Measurements from ENCODE around the gene NPY4R2. TPM values are rescaled to one million over a fixed set of nuclear protein-coding genes. Genes with fewer than 3 reads are reported as not detected.
"Not testable (repeated sequence)": the region's sequence is repeated elsewhere in the genome, so short reads cannot be mapped to it uniquely, and the experiment has no call there.

NPY4R2 gene
- total RNA-seq, 1 donor from 2014 or later, result not detected

DNA sequence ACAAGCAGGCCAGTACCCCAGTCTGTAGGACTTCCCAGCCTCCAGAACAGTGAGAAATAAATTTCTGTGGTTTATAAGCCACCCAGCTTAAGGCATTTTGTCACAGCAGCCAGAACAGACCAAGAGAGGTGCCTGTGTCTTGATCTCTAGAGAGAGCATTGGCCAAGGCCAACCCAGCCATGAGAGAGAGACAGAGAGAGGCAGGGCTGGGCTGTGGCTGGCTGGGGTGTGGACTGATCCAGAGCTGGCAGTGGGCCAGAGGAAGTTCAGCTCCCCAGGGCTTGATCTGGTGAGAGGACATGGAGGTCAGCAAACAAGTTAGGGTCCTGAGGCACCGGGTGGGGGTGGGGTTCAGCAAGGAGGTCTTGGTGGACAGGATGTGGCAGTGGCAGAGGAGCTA is 14.4 kb downstream of the NPY4R2 start:
- not testable (repeated sequence) for DNase-seq (ENCODE audit: low spot score)

DNA sequence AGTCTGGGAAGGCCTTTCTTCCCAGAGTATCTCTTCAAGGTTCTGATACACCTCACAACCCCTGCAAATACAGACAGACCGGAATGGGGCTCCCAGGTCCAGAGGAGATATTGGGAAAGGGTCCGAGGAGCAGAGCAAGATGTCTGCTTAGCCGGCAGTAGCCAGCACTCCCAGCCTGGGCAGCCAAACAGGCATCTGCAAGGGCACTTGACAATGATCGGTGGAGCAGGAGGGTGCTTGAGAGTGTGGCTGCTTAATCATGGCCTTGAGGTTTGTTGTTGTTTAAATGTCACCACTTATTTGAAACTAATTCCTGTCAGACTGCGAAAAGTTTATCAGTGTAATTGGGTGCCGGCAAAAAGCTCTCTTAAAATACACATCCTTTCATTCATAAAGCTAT is 15.0 kb downstream of the NPY4R2 start:
- not testable (repeated sequence) for DNase-seq (ENCODE audit: low spot score)

- DNase-seq (ENCODE audit: low spot score), result not testable (repeated sequence)
Measured at GRCh38 chr10:47936772-47937228, 18.3 kb downstream of the NPY4R2 start.

- DNase-seq (ENCODE audit: low spot score), result not testable (repeated sequence)
Measured at GRCh38 chr10:47937634-47938033, 19.2 kb downstream of the NPY4R2 start.

- DNase-seq (ENCODE audit: low spot score), result not testable (repeated sequence)
Measured at GRCh38 chr10:47940821-47941220, 22.4 kb downstream of the NPY4R2 start.

DNA sequence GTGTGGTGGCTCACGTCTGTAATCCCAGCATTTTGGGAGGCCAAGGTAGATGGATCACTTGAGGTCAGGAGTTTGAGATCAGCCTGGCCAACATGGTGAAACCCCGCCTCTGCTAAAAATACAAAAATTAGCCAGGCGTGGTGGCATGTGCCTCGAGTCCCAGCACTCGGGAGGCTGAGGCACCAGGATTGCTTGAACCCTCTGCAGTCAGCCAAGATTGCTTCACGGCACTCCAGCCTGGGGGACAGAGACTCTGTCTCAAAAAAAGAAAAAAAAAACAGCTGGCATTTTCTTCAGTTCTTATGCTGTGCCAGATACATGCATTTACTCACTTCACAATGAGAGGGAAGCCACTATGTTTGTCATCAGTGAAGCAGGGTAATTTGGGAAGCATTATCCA is 22.9 kb downstream of the NPY4R2 start:
- not testable (repeated sequence) for DNase-seq (ENCODE audit: low spot score)

DNA sequence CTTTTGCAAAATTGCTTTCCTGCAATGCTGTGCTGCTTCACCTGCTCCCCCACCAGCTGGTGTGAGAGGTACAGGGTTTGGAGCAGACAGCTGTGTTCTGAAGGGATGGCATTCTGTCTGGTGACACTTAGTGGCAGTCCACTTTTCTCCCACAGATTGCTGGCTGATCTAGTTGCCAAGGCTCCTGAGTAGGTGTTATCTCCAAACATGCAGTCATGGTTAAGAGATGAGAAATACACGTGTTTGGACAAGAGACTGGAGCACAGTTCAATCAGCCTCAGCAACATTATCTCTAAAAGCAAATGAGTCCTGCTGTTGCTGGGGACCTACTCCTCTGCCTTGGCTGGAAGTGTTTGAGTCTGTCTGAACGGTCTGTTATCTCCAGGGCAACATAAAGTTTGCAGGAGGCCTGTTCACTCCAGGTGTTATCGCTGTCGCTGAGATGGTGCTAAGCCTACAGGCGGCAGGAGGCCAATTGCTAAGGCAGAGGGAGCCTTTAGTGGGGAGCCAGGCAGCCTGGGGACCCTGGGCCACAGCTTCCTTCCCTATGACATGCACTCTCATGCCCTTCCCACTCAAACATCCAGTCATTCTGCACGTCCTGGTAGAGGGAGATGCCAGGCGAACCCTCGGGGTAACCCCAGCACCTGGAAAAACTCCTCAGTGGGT is 24.0 kb downstream of the NPY4R2 start:
- DNase-seq (ENCODE audit: low spot score), result peak; percentile 8

- DNase-seq (ENCODE audit: low spot score), result not testable (repeated sequence)
Measured at GRCh38 chr10:47943328-47943727, 24.9 kb downstream of the NPY4R2 start.

- DNase-seq (ENCODE audit: low spot score), result not testable (repeated sequence)
Measured at GRCh38 chr10:47947424-47947823, 29.0 kb downstream of the NPY4R2 start.

- DNase-seq (ENCODE audit: low spot score), result not testable (repeated sequence)
Measured at GRCh38 chr10:47957158-47957557, 38.7 kb downstream of the NPY4R2 start.

GRCh38 chr10:47959677-47960076 is 41.2 kb downstream of the NPY4R2 start:
- not testable (repeated sequence) for DNase-seq (ENCODE audit: low spot score)

- not testable (repeated sequence) for DNase-seq (ENCODE audit: low spot score)
Measured at GRCh38 chr10:47960699-47961098, 42.2 kb downstream of the NPY4R2 start.

- DNase-seq (ENCODE audit: low spot score), result not testable (repeated sequence)
Measured at GRCh38 chr10:47962785-47963184, 44.3 kb downstream of the NPY4R2 start.

GRCh38 chr10:47964280-47965063 is 46.0 kb downstream of the NPY4R2 start:
- not testable (repeated sequence) for DNase-seq (ENCODE audit: low spot score)

- DNase-seq (ENCODE audit: low spot score), result not testable (repeated sequence)
Measured at GRCh38 chr10:47968988-47969387, 50.5 kb downstream of the NPY4R2 start.

DNA sequence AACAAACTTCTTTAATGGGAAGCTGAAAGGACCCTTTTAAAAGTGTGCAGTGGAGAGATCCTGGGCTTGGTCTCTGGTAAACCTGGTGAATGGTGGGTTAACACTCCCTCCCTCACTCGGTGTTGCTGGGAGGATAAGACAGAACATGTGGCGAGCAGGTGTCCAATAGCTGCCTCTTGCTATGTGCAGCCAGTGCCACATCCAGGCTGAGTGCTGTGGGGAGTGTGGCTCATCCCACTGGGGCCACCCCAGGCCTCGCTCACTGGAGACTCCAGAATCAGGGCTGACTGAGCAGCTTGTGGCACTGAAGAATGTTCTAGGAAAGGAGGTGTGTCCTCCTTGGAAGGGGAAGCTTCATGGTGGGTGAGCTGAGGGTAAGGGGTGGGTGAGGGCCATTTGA is 51.6 kb downstream of the NPY4R2 start:
- DNase-seq (ENCODE audit: low spot score), result not testable (repeated sequence)

GRCh38 chr10:47971598-47971997 is 53.1 kb downstream of the NPY4R2 start:
- DNase-seq (ENCODE audit: low spot score), result not testable (repeated sequence)

DNA sequence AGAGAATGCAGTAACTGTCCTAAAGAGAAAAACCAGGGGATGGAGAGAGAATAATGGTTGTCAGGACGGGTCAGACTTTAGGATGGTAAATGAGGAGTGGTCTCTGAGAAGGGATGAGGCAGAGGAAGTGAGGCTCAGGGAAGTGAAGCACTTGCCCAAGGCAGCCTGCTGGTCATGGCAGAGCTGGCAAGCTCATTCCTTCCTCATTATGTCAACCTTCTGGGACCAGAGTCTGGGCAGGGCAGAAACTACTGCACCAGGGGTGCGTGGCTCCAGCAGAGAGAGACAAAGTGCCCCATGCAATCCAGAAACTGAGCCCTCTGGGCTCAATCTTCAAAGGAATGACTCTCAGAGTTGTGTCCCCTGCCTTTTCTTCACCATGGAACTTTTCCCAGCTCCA is 53.6 kb downstream of the NPY4R2 start:
- not testable (repeated sequence) for DNase-seq (ENCODE audit: low spot score)
